ENCODE results near the gene PLPP3.

PLPP3 gene

GRCh38 chr1:56491441-56491840 is 87.9 kb downstream of the PLPP3 start:
- Histone ChIP-seq H3K9me3 (ENCODE audit: control insufficient read depth, insufficient read depth, low read depth, low read length) (no peaks in the 10 kb centered on the region), H3K36me3 (ENCODE audit: control insufficient read depth in 2 of 2, insufficient read depth in 1 of 2, low read length in 2 of 2) (peaks cover 0 to 21% of the 10 kb centered on the region in 2 experiments; a peak in 1 of 3 replicates), H3K27ac (ENCODE audit: extremely low read depth, low read depth, low read length) (no peak overlapping the region), H3K4me1 (ENCODE audit: control insufficient read depth, insufficient read depth, low read length) (peaks cover 3% of the 10 kb centered on the region; the same call in 1 of the 2 replicates), H3K4me3 (ENCODE audit: low read depth, low read length) (no peak overlapping the region)
- POLR2A ChIA-PET = no interaction called here
- TF ChIP-seq ZNF529 (tag by site-specific recombination; IDR thresholded peaks at IDR 0.05; ENCODE audit: insufficient replicate concordance) = no peak
- TF ChIP-seq ZNF558 (tag by site-specific recombination; IDR thresholded peaks at IDR 0.05) = no peak
- no peak for TF ChIP-seq ZIC2 (tag by site-specific recombination; IDR thresholded peaks at IDR 0.05)
- TF ChIP-seq ZNF670 (tag by site-specific recombination; IDR thresholded peaks at IDR 0.05; ENCODE audit: low read depth) = no peak
- no peak for TF ChIP-seq SETDB1 (IDR thresholded peaks at IDR 0.05; ENCODE audit: insufficient read length, low read length)
- CTCF ChIA-PET = no interaction called here

GRCh38 chr1:56490619-56491018 is 88.7 kb downstream of the PLPP3 start:
- peaks cover 0 to 13% of the 10 kb centered on the region in 2 experiments; a peak in 1 of 3 replicates for H3K36me3 ChIP-seq (ENCODE audit: control insufficient read depth in 2 of 2, insufficient read depth in 1 of 2, low read length in 2 of 2)
- TF ChIP-seq ZNF16 (tag by site-specific recombination; IDR thresholded peaks at IDR 0.05; ENCODE audit: low read depth) (no peak), KLF9 (tag by site-specific recombination; IDR thresholded peaks at IDR 0.05; ENCODE audit: low read depth) (no peak), ZNF133 (tag by site-specific recombination; IDR thresholded peaks at IDR 0.05) (no peak), ZNF776 (tag by site-specific recombination; IDR thresholded peaks at IDR 0.05; ENCODE audit: borderline replicate concordance) (no peak), ZNF138 (tag by site-specific recombination; IDR thresholded peaks at IDR 0.05; ENCODE audit: borderline replicate concordance) (no peak), GFI1B (tag by site-specific recombination; IDR thresholded peaks at IDR 0.05) (no peak), ZSCAN5A (tag by site-specific recombination; IDR thresholded peaks at IDR 0.05) (no peak), ZNF76 (tag by site-specific recombination; IDR thresholded peaks at IDR 0.05; ENCODE audit: borderline replicate concordance, low read depth) (no peak), HOXA7 (CRISPR knock-in tag; IDR thresholded peaks at IDR 0.05; ENCODE audit: borderline replicate concordance) (no peak), ZNF394 (tag by site-specific recombination; IDR thresholded peaks at IDR 0.05; ENCODE audit: borderline replicate concordance) (no peak), ZNF19 (tag by site-specific recombination; IDR thresholded peaks at IDR 0.05; ENCODE audit: low read depth) (no peak), ZFHX2 (tag by site-specific recombination; conservative IDR thresholded peaks at IDR 0.05) (no peak), ZSCAN16 (tag by site-specific recombination; IDR thresholded peaks at IDR 0.05) (no peak), HOXD13 (CRISPR knock-in tag; IDR thresholded peaks at IDR 0.05; ENCODE audit: borderline replicate concordance) (no peak), ZNF354C (tag by site-specific recombination; IDR thresholded peaks at IDR 0.05; ENCODE audit: borderline replicate concordance, low read depth) (no peak), BCL11A (tag by site-specific recombination; IDR thresholded peaks at IDR 0.05; ENCODE audit: low read depth) (no peak)
- H3K4me1 ChIP-seq (ENCODE audit: control insufficient read depth, insufficient read depth, low read length) = peaks cover 3% of the 10 kb centered on the region; the same call in 1 of the 2 replicates
- CTCF ChIA-PET = no interaction called here
- H3K9me3 ChIP-seq (ENCODE audit: control insufficient read depth, insufficient read depth, low read depth, low read length) = no peaks in the 10 kb centered on the region
- no peak overlapping the region for H3K4me3 ChIP-seq (ENCODE audit: low read depth, low read length)
- POLR2A ChIA-PET = no interaction called here
- H3K27ac ChIP-seq (ENCODE audit: extremely low read depth, low read depth, low read length) = no peak overlapping the region

GRCh38 chr1:56489695-56490094 is 89.7 kb downstream of the PLPP3 start:
- Histone ChIP-seq H3K27ac (ENCODE audit: extremely low read depth, low read depth, low read length) (no peak overlapping the region), H3K4me3 (ENCODE audit: low read depth, low read length) (no peak overlapping the region), H3K9me3 (ENCODE audit: control insufficient read depth, insufficient read depth, low read depth, low read length) (no peaks in the 10 kb centered on the region), H3K4me1 (ENCODE audit: control insufficient read depth, insufficient read depth, low read length) (peaks cover 3% of the 10 kb centered on the region; the same call in 1 of the 2 replicates), H3K36me3 (ENCODE audit: control insufficient read depth in 2 of 2, insufficient read depth in 1 of 2, low read length in 2 of 2) (peaks cover 0 to 7% of the 10 kb centered on the region in 2 experiments; a peak in 1 of 3 replicates)
- POLR2A ChIA-PET = no interaction called here
- CTCF ChIA-PET = no interaction called here
- TF ChIP-seq ELK4 (IDR thresholded peaks at IDR 0.05; ENCODE audit: borderline replicate concordance, low read depth, low read length) (no peak), ZBTB1 (tag by site-specific recombination; IDR thresholded peaks at IDR 0.05) (no peak), ZNF48 (tag by site-specific recombination; IDR thresholded peaks at IDR 0.05) (no peak), ZNF843 (tag by site-specific recombination; IDR thresholded peaks at IDR 0.05) (no peak), ZNF704 (tag by site-specific recombination; IDR thresholded peaks at IDR 0.05) (no peak), ZNF391 (tag by site-specific recombination; IDR thresholded peaks at IDR 0.05; ENCODE audit: borderline replicate concordance, low read depth) (no peak), SCRT2 (tag by site-specific recombination; IDR thresholded peaks at IDR 0.05) (no peak), GLIS2 (tag by site-specific recombination; IDR thresholded peaks at IDR 0.05) (no peak)

Measured in HEK293 (cell line).